Pancreas (tissue), 10 donors: ENCODE measurements around the gene SCOC. TPM values are rescaled to one million over a fixed set of nuclear protein-coding genes. Genes with fewer than 3 reads are reported as not detected.
A peak's percentile ranks its signal among the peaks of the same experiment; 100 is the strongest.

Experiments used
- ATAC-seq, 4 donors: fragments of 200-7000 bp; cut with Tn5 transposase; one replicate each; pipeline versions ENCODE4 v1.8.0 to v1.9.1; 2020; ENCODE audit warnings: mild to moderate bottlenecking in 4 of 4, moderate library complexity in 4 of 4
- DNase-seq, 6 donors: peaks; one replicate each; pipeline ENCODE4 v3.0.0-alpha.2; 2020
- FAIRE-seq: peaks from 2 replicates; lab custom pipeline; 2012; peaks lifted over from hg19 to GRCh38; lab: Jason Lieb, UNC
- H3K27ac ChIP-seq, 4 donors: fragments of 200-600 bp; sonication (generic); 1 replicate in 3 of 4; 2 replicates in 1 of 4; pipeline versions ENCODE4 v1.5.0 to v1.8.0; 2020
- H3K27me3 ChIP-seq, 4 donors: fragments of 200-600 bp; one replicate each; pipeline ENCODE4 v1.8.0; 2021
- H3K36me3 ChIP-seq, 3 donors: fragments of 200-600 bp; sonication (generic) in 1 of 3; one replicate each; pipeline versions ENCODE4 v1.5.0 to v1.8.0; 2020 to 2021
- H3K4me1 ChIP-seq, 3 donors: fragments of 200-600 bp; one replicate each; pipeline ENCODE4 v1.8.0; 2021
- H3K4me3 ChIP-seq, 4 donors: fragments of 200-600 bp; sonication (generic) in 2 of 4; one replicate each; pipeline versions ENCODE4 v1.5.0 to v1.8.0; 2020 to 2021
- H3K9me3 ChIP-seq, 4 donors: fragments of 200-600 bp; one replicate each; pipeline ENCODE4 v1.8.0; 2021
- WGBS, 2 donors: extraction: QIAGEN DNeasy Blood & Tissue Kit; methylation state at CpG; one replicate each; pipeline ENCODE4 v1.1.7; 2013; 5-methylcytosine and 5-hydroxymethylcytosine counted together
- intact Hi-C, 3 donors: fragments of 100-400 bp; cut with DNase I; formaldehyde crosslinking; loops; one replicate each; pipeline versions ENCODE4 v1.11.1 to v1.14.2; 2022
- polyA plus RNA-seq, 2 donors: library from polyadenylated mRNA; stranded (reverse); fragments of 200-250 nt; gene quantifications; one replicate each; pipeline ENCODE4 v1.2.3, GENCODE V29; 2013
- total RNA-seq, 6 donors: library from RNA; stranded (reverse); fragmentation: NEBNext Ultra II Directional in 4 of 6; extraction: Animal tissue kit (Norgen Biotek cat#: 25700) in 4 of 6; gene quantifications; one replicate each; pipeline versions ENCODE4 v1.2.1 to v1.2.4, GENCODE V29; 2021 to 2023
- TF ChIP-seq, protein P1 (sequence below), 4 donors: fragments of 200-600 bp; sonication (generic) in 3 of 4; IDR thresholded peaks; one replicate each; pipeline versions ENCODE4 v1.5.0 to v1.8.0; 2021; ENCODE audit warnings: antibody characterized with exemption in 4 of 4
- donor health status: healthy with polysubstance abuse.
- donor health status: DM: no; HTN: no; CAD: no; lungs with moderate emphysema.
- donor health status: DM: no; HTN: no; CAD: no.
- donor health status: control.
- donor health status: control.
- donor health status: Bipolar disorder and iron deficiency.
- donor health status: DM: yes; HTN: yes; CAD: no.
- donor health status: DM: no; HTN: no; CAD: no.
- donor health status: DM: no; HTN: no; CAD: no.
- donor health status: DM: yes; HTN: yes; CAD: no.

The SCOC gene
- total and polyA plus RNA-seq, 8 donors: 19.4 to 62.5 (median 35.4) TPM

DNA sequence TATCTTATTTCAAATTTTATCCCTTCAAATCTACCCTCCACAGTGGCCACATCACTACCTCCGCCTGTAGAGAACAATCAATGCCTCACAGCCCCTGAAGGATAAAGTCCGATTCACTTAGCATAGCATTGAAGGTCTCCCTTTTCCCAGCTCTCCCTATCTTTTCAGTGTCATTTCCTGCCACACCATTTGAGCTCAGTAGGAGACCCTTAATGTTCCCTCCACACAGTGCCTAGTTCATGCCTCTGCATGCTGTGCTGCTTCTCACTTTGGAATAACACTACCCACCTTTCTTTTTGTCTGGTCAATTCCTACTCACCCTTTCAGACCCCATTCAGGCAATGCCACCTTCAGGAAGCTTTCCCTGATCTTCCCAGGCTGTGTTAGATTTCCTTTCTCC, 23.6 kb upstream of the SCOC start:
- ATAC-seq: no peak
- TF ChIP-seq, protein P1, sequence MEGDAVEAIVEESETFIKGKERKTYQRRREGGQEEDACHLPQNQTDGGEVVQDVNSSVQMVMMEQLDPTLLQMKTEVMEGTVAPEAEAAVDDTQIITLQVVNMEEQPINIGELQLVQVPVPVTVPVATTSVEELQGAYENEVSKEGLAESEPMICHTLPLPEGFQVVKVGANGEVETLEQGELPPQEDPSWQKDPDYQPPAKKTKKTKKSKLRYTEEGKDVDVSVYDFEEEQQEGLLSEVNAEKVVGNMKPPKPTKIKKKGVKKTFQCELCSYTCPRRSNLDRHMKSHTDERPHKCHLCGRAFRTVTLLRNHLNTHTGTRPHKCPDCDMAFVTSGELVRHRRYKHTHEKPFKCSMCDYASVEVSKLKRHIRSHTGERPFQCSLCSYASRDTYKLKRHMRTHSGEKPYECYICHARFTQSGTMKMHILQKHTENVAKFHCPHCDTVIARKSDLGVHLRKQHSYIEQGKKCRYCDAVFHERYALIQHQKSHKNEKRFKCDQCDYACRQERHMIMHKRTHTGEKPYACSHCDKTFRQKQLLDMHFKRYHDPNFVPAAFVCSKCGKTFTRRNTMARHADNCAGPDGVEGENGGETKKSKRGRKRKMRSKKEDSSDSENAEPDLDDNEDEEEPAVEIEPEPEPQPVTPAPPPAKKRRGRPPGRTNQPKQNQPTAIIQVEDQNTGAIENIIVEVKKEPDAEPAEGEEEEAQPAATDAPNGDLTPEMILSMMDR (IDR thresholded peaks at IDR 0.05): no peak
- H3K4me1 ChIP-seq: peaks cover 4 to 31% (median 23%) of the 10 kb centered on the region in 3 donors
- no peaks in the 10 kb centered on the region for H3K27me3 ChIP-seq
- H3K36me3 ChIP-seq: no peaks in the 10 kb centered on the region
- H3K27ac ChIP-seq: no peak overlapping the region
- no peak overlapping the region for H3K4me3 ChIP-seq
- DNase-seq: no peak
- intact Hi-C loops: no loop called here
- no peaks in the 10 kb centered on the region for H3K9me3 ChIP-seq
- 60 to 71% methylated on average over 2 of the region's 2 CpGs for WGBS, 2 donors
- FAIRE-seq: no peak

DNA sequence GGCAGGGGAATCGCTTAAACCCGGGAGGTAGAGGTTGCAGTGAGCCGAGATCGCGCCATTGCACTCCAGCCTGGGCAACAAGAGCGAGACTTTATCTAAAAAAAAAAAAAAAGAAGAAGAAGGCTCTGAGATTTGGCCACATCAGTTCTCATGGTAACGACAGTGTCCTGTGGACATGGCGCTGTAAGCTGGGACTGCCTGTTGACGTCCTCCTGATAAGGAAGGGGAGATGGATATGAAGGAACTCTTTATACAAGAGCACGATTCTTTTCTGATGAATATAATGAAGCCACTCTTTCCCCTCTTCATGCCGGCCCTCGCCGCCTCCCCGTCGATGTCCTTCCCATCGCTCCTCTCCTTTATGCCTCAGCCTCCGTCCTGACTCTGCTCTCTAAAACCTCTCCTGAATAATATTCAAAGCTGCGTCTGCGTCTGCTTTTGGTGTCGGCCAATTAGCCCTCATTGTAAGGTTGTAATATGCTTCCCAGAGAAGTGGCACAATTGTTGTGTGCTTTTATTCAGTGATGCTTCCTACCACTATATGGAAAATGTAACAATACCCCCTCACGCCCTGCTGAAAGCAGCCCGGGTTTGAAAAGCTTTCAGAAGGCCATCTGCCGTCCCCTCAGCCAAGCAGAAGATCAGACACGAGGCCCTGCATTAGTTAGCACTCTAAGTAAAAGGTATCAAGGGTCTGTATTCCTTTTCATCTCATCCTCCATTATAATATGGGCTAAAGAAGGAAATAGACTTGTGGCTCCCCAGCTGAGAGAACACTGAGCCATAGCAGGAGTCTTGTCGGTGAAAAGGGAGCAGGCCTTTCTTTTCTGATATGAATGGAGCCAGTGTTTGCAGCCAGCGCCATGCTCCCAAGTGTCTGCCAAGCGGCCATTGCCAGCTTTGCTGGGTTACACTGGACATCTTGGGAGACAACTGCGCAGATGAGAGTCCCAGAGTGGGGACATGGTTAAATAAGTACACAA, 22.1 kb upstream of the SCOC start:
- H3K9me3 ChIP-seq: no peaks in the 10 kb centered on the region
- FAIRE-seq (no peak), ATAC-seq (no peak), DNase-seq (no peak)
- intact Hi-C loops: no loop called here
- WGBS, 2 donors: 92 to 95% methylated on average over 28 of the region's 28 CpGs
- H3K27ac ChIP-seq: no peak overlapping the region
- no peaks in the 10 kb centered on the region for H3K27me3 ChIP-seq
- TF ChIP-seq, protein P1 (IDR thresholded peaks at IDR 0.05): no peak
- no peak overlapping the region for H3K4me3 ChIP-seq
- no peaks in the 10 kb centered on the region for H3K36me3 ChIP-seq
- H3K4me1 ChIP-seq: peaks cover 4 to 23% (median 13%) of the 10 kb centered on the region in 3 donors

DNA sequence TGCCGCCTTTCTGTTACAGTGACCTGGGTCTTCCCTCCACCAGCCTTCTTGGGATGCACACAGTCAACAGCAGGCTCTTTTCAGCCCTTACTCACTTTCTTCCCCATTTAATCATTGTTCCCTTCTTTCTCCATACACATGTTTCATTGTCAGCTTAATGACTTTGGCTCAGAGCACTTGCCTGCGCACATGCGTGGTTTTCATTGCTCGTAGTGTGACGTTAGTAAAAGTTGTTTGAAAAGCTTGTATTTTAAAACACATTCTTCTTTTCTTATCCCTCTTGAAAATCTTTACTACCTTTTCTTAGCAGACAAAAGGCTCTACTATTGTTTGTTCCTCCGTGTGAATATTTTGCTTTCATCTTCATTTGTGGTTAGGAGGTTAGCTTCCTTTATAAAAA, 19.7 kb upstream of the SCOC start:
- FAIRE-seq: no peak
- intact Hi-C loops: no loop called here
- H3K4me3 ChIP-seq: no peak overlapping the region
- no peaks in the 10 kb centered on the region for H3K27me3 ChIP-seq
- ATAC-seq: no peak
- H3K36me3 ChIP-seq: no peaks in the 10 kb centered on the region
- no peak overlapping the region for H3K27ac ChIP-seq
- TF ChIP-seq, protein P1 (IDR thresholded peaks at IDR 0.05): no peak
- 78 to 84% methylated on average over 6 of the region's 6 CpGs for WGBS, 2 donors
- no peak for DNase-seq
- H3K4me1 ChIP-seq: peaks cover 0 to 14% (median 6%) of the 10 kb centered on the region in 3 donors
- H3K9me3 ChIP-seq: no peaks in the 10 kb centered on the region

DNA sequence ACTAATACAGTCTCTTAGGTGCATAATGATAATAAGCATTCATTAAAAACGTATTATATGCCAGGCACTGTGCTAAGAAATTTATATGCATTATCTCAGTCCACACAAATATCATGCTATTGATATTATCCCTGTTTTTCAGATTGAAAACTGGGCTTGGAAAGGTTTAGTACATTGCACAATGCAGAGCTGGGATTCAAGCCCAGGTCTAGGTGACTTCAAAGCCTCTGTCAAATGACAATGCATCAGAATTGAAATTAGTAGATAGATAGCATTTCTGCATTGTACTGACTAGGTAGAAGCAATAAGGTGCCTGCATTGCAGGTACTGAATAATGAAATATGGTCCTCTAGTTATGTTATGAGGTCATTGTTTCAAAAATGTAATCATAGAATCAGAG, 18.2 kb upstream of the SCOC start:
- Histone ChIP-seq H3K27me3 (no peaks in the 10 kb centered on the region), H3K9me3 (no peaks in the 10 kb centered on the region), H3K4me3 (no peak overlapping the region), H3K27ac (no peak overlapping the region), H3K36me3 (no peaks in the 10 kb centered on the region), H3K4me1 (peaks cover 0 to 3% (median 0%) of the 10 kb centered on the region in 3 donors)
- TF ChIP-seq, protein P1 (IDR thresholded peaks at IDR 0.05): no peak
- DNase-seq (no peak), FAIRE-seq (no peak), ATAC-seq (peak in 1 of 4 donors; percentile 26)
- WGBS, 2 donors: 45 to 55% methylated on average over 1 of the region's 1 CpG
- intact Hi-C loops: no loop called here

DNA sequence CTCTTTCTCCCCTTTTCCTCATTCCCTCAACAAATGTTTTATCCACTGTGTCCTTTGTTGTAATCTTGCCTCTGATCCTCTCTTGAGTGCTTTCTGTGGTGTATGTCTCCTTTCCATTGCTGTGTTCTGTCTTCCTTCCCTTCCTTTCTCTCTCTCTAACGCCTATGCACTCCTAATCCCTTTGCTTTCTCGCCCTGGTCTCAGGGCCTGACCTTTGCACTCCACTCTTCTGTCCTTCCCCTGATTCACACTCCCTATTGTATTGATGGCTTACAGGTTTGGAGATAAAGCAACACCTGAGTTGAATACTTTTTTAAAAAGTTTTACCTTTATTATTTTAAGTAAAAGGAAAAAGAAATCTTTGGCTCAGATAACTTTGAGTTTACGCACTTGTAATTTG, 15.6 kb upstream of the SCOC start:
- 54 to 63% methylated on average over 3 of the region's 3 CpGs for WGBS, 2 donors
- Histone ChIP-seq H3K9me3 (no peaks in the 10 kb centered on the region), H3K27me3 (no peaks in the 10 kb centered on the region), H3K4me3 (no peak overlapping the region), H3K36me3 (no peaks in the 10 kb centered on the region), H3K27ac (no peak overlapping the region), H3K4me1 (peaks cover 0 to 3% (median 0%) of the 10 kb centered on the region in 3 donors)
- TF ChIP-seq, protein P1 (IDR thresholded peaks at IDR 0.05): no peak
- ATAC-seq: no peak
- intact Hi-C loops: no loop called here
- no peak for DNase-seq
- FAIRE-seq: no peak
